ENCODE data around the gene ERO1A.

- TF ChIP-seq CTCF (IDR thresholded peaks at IDR 0.05; ENCODE audit: low read depth, low read length) (no peak), MAX (IDR thresholded peaks at IDR 0.05; ENCODE audit: low read depth, low read length) (no peak), POLR2A (IDR thresholded peaks at IDR 0.05; ENCODE audit: extremely low read depth, insufficient read length) (no peak)
Observed at GRCh38 chr14:52598568-52598967, 96.8 kb downstream of the ERO1A start.

All from NB4 (cell line).